H1 (cell line): Measurements from ENCODE around the gene ANKRD9. TPM values are rescaled to one million over a fixed set of nuclear protein-coding genes. Genes with fewer than 3 reads are reported as not detected.

Experiments
- CTCF ChIA-PET: fragments of 300-600 bp; sonication (Branson Sonifier 250); formaldehyde crosslinking; loops from one replicate; lab custom pipeline; 2021; ENCODE audit not compliant: partially characterized antibody; lab: Charles Lee
- POLR2A ChIA-PET: fragments of 300-600 bp; sonication (Branson Sonifier 250); formaldehyde crosslinking; loops from one replicate; lab custom pipeline; 2021; ENCODE audit warnings: inconsistent platforms; ENCODE audit not compliant: partially characterized antibody; lab: Charles Lee
- DNase-seq, 2 experiments: peaks; one replicate each; pipeline versions ENCODE4 v3.0.0 to v3.0.0-alpha.2; 2010 to 2022; ENCODE audit warnings: low spot score in 2 of 2, low read depth in 1 of 2, mixed read lengths in 1 of 2
- FAIRE-seq: peaks from 2 replicates; lab custom pipeline; 2011; peaks lifted over from hg19 to GRCh38; lab: Jason Lieb, UNC
- H2AFZ ChIP-seq: 2 replicates; pipeline ENCODE4 v1.8.1; 2012; ENCODE audit warnings: low read length, inconsistent platforms
- H2AK5ac ChIP-seq: 2 replicates; pipeline ENCODE4 v1.6.1; 2013; ENCODE audit warnings: low read depth, low read length
- H2BK120ac ChIP-seq: replicated peaks from 2 replicates; pipeline ENCODE3; 2013; ENCODE audit warnings: low read depth, low read length, inconsistent platforms
- H2BK12ac ChIP-seq: 2 replicates; pipeline ENCODE4 v1.6.1; 2013; ENCODE audit warnings: low read depth, low read length
- H2BK15ac ChIP-seq: 2 replicates; pipeline ENCODE4 v1.6.1; 2013; ENCODE audit warnings: low read length
- H2BK20ac ChIP-seq: 2 replicates; pipeline ENCODE4 v1.6.1; 2013; ENCODE audit warnings: low read length
- H2BK5ac ChIP-seq: 2 replicates; pipeline ENCODE4 v1.6.1; 2013; ENCODE audit warnings: low read depth, low read length
- H3K14ac ChIP-seq: 2 replicates; pipeline ENCODE4 v1.6.1; 2013; ENCODE audit warnings: inconsistent platforms; ENCODE audit not compliant: insufficient read length
- H3K18ac ChIP-seq: 2 replicates; pipeline ENCODE4 v1.6.1; 2013; ENCODE audit warnings: low read length; ENCODE audit errors: extremely low read depth
- H3K23ac ChIP-seq: 2 replicates; pipeline ENCODE4 v1.6.1; 2013; ENCODE audit warnings: inconsistent platforms; ENCODE audit not compliant: insufficient read length
- H3K23me2 ChIP-seq: 2 replicates; pipeline ENCODE4 v1.6.1; 2013; ENCODE audit warnings: low read depth, low read length
- H3K27ac ChIP-seq: 2 replicates; pipeline ENCODE4 v1.6.1; 2011; ENCODE audit warnings: low read depth, low read length, inconsistent platforms
- H3K27me3 ChIP-seq, 4 experiments: replicated peaks in 1 of 4; 1 replicate in 1 of 4; 2 replicates in 3 of 4; pipeline versions ENCODE4 v1.6.1 to v1.8.1; 2011 to 2013; ENCODE audit warnings: low read length in 3 of 4, mild to moderate bottlenecking in 3 of 4, inconsistent platforms in 2 of 4, mixed read lengths in 2 of 4, moderate library complexity in 1 of 4; ENCODE audit not compliant: control insufficient read depth in 3 of 4, insufficient read depth in 3 of 4; ENCODE audit errors: extremely low read depth in 1 of 4
- H3K36me3 ChIP-seq, 4 experiments: 2 replicates each; pipeline versions ENCODE4 v1.6.1 to v1.8.1; 2011 to 2013; ENCODE audit warnings: mild to moderate bottlenecking in 4 of 4, low read length in 3 of 4, moderate library complexity in 2 of 4, control low read depth in 1 of 4, inconsistent platforms in 1 of 4; ENCODE audit not compliant: insufficient read depth in 4 of 4, control insufficient read depth in 2 of 4
- H3K4ac ChIP-seq: replicated peaks from 2 replicates; pipeline ENCODE3; 2013; ENCODE audit warnings: low read length, low read depth, mixed read lengths, inconsistent platforms; ENCODE audit not compliant: insufficient read length
- H3K4me1 ChIP-seq, 4 experiments: replicated peaks in 1 of 4; 1 replicate in 1 of 4; 2 replicates in 3 of 4; pipeline versions ENCODE4 v1.6.1 to v1.8.1; 2011 to 2013; ENCODE audit warnings: low read length in 3 of 4, inconsistent platforms in 2 of 4, mixed read lengths in 1 of 4; ENCODE audit not compliant: insufficient read depth in 4 of 4, control insufficient read depth in 3 of 4
- H3K4me2 ChIP-seq, 2 experiments: 2 replicates each; pipeline versions ENCODE4 v1.6.1 to v1.8.1; 2011 to 2013; ENCODE audit warnings: low read depth in 2 of 2, low read length in 2 of 2, control low read depth in 1 of 2, inconsistent platforms in 1 of 2, mild to moderate bottlenecking in 1 of 2; ENCODE audit not compliant: insufficient read depth in 1 of 2
- H3K4me3 ChIP-seq, 4 experiments: fragments of 200-600, 300-600 bp in 1 of 4; sonication (generic), shearing (Covaris generic), sonication (Bioruptor Twin) in 1 of 4; 2 replicates each; pipeline versions ENCODE4 v1.5.1 to v1.8.1; 2011 to 2016; ENCODE audit warnings: low read length in 4 of 4, low read depth in 3 of 4, control low read depth in 2 of 4, inconsistent platforms in 2 of 4, mild to moderate bottlenecking in 2 of 4, mixed read lengths in 1 of 4, moderate library complexity in 1 of 4; ENCODE audit not compliant: insufficient read depth in 2 of 4; ENCODE audit errors: extremely low read depth in 1 of 4
- H3K56ac ChIP-seq: replicated peaks from 2 replicates; pipeline ENCODE3; 2013; ENCODE audit warnings: low read depth, mild to moderate bottlenecking, mixed read lengths, low read length, inconsistent platforms; ENCODE audit not compliant: insufficient read length
- H3K79me1 ChIP-seq: 2 replicates; pipeline ENCODE4 v1.6.1; 2013; ENCODE audit warnings: low read depth, low read length, control low read depth
- H3K79me2 ChIP-seq, 2 experiments: 2 replicates each; pipeline versions ENCODE4 v1.6.1 to v1.8.1; 2012 to 2013; ENCODE audit warnings: low read length in 2 of 2, mild to moderate bottlenecking in 2 of 2, inconsistent platforms in 1 of 2; ENCODE audit not compliant: insufficient read depth in 2 of 2, control insufficient read depth in 1 of 2
- H3K9ac ChIP-seq, 4 experiments: replicated peaks in 1 of 4; 1 replicate in 1 of 4; 2 replicates in 3 of 4; pipeline versions ENCODE4 v1.6.1 to v1.8.1; 2011 to 2013; ENCODE audit warnings: low read depth in 3 of 4, low read length in 3 of 4, control low read depth in 2 of 4, mild to moderate bottlenecking in 2 of 4, moderate library complexity in 2 of 4, inconsistent platforms in 1 of 4; ENCODE audit errors: extremely low read depth in 1 of 4
- H3K9me3 ChIP-seq, 2 experiments: 2 replicates each; pipeline versions ENCODE4 v1.6.1 to v1.8.1; 2012 to 2013; ENCODE audit warnings: mild to moderate bottlenecking in 2 of 2, moderate library complexity in 2 of 2, control low read depth in 1 of 2, inconsistent platforms in 1 of 2, low read depth in 1 of 2, low read length in 1 of 2, mixed read lengths in 1 of 2; ENCODE audit not compliant: insufficient read depth in 2 of 2
- H4K20me1 ChIP-seq, 2 experiments: replicated peaks in 1 of 2; 2 replicates each; pipeline versions ENCODE3 to v1.8.1; 2011 to 2013; ENCODE audit warnings: inconsistent platforms in 2 of 2, low read length in 2 of 2, mild to moderate bottlenecking in 1 of 2; ENCODE audit not compliant: insufficient read depth in 2 of 2, control insufficient read depth in 1 of 2
- H4K5ac ChIP-seq: 2 replicates; pipeline ENCODE4 v1.6.1; 2013; ENCODE audit warnings: low read length, low read depth, mixed read lengths, inconsistent platforms; ENCODE audit not compliant: insufficient read length
- H4K8ac ChIP-seq: 2 replicates; pipeline ENCODE4 v1.8.0; 2013; ENCODE audit warnings: mild to moderate bottlenecking, moderate library complexity, low read length, inconsistent platforms; ENCODE audit not compliant: insufficient read depth; ENCODE audit errors: extremely low read depth
- H4K91ac ChIP-seq: replicated peaks from 2 replicates; pipeline ENCODE3; 2013; ENCODE audit warnings: low read length, mixed read lengths, inconsistent platforms; ENCODE audit not compliant: insufficient read length
- CBX5 ChIP-seq: fragments of 300-800, 300-1000 bp; sonication (generic); IDR thresholded peaks from 2 replicates; pipeline ENCODE4 v1.7.1; 2016; ENCODE audit warnings: antibody characterized with exemption, low read length, low read depth
- CEBPB ChIP-seq: IDR thresholded peaks from 2 replicates; pipeline ENCODE4 v1.6.1; 2012; ENCODE audit warnings: low read depth, low read length
- E2F6 ChIP-seq: IDR thresholded peaks from 2 replicates; pipeline ENCODE4 v1.6.1; 2012; ENCODE audit warnings: inconsistent platforms
- EGR1 ChIP-seq: IDR thresholded peaks from 2 replicates; pipeline ENCODE4 v1.6.1; 2011; ENCODE audit warnings: low read depth, low read length, borderline replicate concordance
- GABPA ChIP-seq: IDR thresholded peaks from 2 replicates; pipeline ENCODE4 v1.6.1; 2011; ENCODE audit warnings: mild to moderate bottlenecking, low read length, moderate library complexity, borderline replicate concordance; ENCODE audit not compliant: insufficient read depth
- JUN ChIP-seq: IDR thresholded peaks from 2 replicates; pipeline ENCODE4 v1.6.1; 2011; ENCODE audit warnings: low read depth, mild to moderate bottlenecking, improper control_type of control experiment, low read length
- KDM1A ChIP-seq: fragments of 200-600, 300-600 bp; sonication (generic); IDR thresholded peaks from 2 replicates; pipeline ENCODE4 v1.7.1; 2016; ENCODE audit warnings: mild to moderate bottlenecking, low read length, borderline replicate concordance
- MAX ChIP-seq: IDR thresholded peaks from 2 replicates; pipeline ENCODE4 v1.6.1; 2012; ENCODE audit warnings: inconsistent platforms
- PHF8 ChIP-seq: fragments of 200-600 bp; sonication (generic); conservative IDR thresholded peaks from 2 replicates; pipeline ENCODE4 v1.7.1; 2012; ENCODE audit warnings: low read depth, mild to moderate bottlenecking, inconsistent platforms, low read length, moderate library complexity
- POLR2A ChIP-seq, 2 experiments: IDR thresholded peaks; 1 replicate in 1 of 2; 2 replicates in 1 of 2; pipeline ENCODE4 v1.6.1; 2011; ENCODE audit warnings: low read depth in 2 of 2, low read length in 2 of 2, mild to moderate bottlenecking in 2 of 2; ENCODE audit errors: control extremely low read depth in 1 of 2
- POLR2AphosphoS5 ChIP-seq: IDR thresholded peaks from 2 replicates; pipeline ENCODE4 v1.6.1; 2011; ENCODE audit warnings: low read depth, low read length
- SIRT6 ChIP-seq: IDR thresholded peaks from one replicate; pipeline ENCODE4 v1.7.1; 2012; ENCODE audit warnings: low read length, inconsistent platforms
- SIX5 ChIP-seq: IDR thresholded peaks from 2 replicates; pipeline ENCODE4 v1.6.1; 2011; ENCODE audit warnings: mild to moderate bottlenecking, low read depth, low read length
- SRF ChIP-seq: IDR thresholded peaks from 2 replicates; pipeline ENCODE4 v1.6.1; 2011; ENCODE audit warnings: mild to moderate bottlenecking, low read depth, low read length, moderate library complexity
- YY1 ChIP-seq: IDR thresholded peaks from 2 replicates; pipeline ENCODE4 v1.6.1; 2011; ENCODE audit warnings: low read depth, mild to moderate bottlenecking, low read length
- WGBS, 2 experiments: shearing (Covaris generic) in 1 of 2; methylation state at CpG; one replicate each; pipeline versions ENCODE4 v1.1.6 to v1.1.7; 2013 to 2015; ENCODE audit warnings: low lambda C conversion rate in 2 of 2, mixed read lengths in 2 of 2, inconsistent platforms in 1 of 2, low coverage in 1 of 2, missing lambda C conversion rate in 1 of 2; ENCODE audit not compliant: insufficient replicate concordance in 2 of 2, insufficient coverage in 1 of 2, insufficient read length in 1 of 2; ENCODE audit errors: extremely low coverage in 1 of 2, missing lambda C conversion rate in 1 of 2; 5-methylcytosine and 5-hydroxymethylcytosine counted together
- polyA plus RNA-seq, 7 experiments: library from polyadenylated mRNA; depleted of rRNA in 3 of 7; stranded (reverse) in 5 of 7; unstranded in 2 of 7; fragments of >200 nt in 5 of 7; fragments of 200-250 nt in 2 of 7; gene quantifications; 1 replicate in 5 of 7; 2 replicates in 1 of 7; 4 replicates in 1 of 7; pipeline versions ENCODE4 v1.2.1 to v1.2.3, GENCODE V29; 2011 to 2013; ENCODE audit warnings: missing spikeins in 2 of 7, mixed read lengths in 2 of 7
- total RNA-seq: library from RNA; stranded (reverse); fragmentation: NEBNext Ultra II Directional; extraction: Animal tissue kit (Norgen Biotek cat#: 25700); gene quantifications from 2 replicates; pipeline ENCODE4 v1.2.1, GENCODE V29; 2021

The ANKRD9 gene
- total and polyA plus RNA-seq, 2 of the 8 experiments (the other 6 are each of a cell fraction or from before 2014, with no cell fraction given) = 37.0 to 41.8 TPM

GRCh38 chr14:102457509-102457908 lies 52.1 kb downstream of the ANKRD9 start:
- 44% methylated on average over 2 of the region's 2 CpGs; no CpG with 5 or more reads in 1 of the 2 experiments for WGBS, 2 experiments
- no peak for FAIRE-seq
- Histone ChIP-seq H4K20me1 (peaks cover 0 to 4% of the 10 kb centered on the region in 2 experiments), H3K23me2 (no peaks in the 10 kb centered on the region), H2BK12ac (no peak overlapping the region), H3K23ac (no peak overlapping the region), H3K18ac (no peak overlapping the region), H3K79me1 (no peaks in the 10 kb centered on the region), H2AFZ (no peak overlapping the region), H3K4me1 (no peaks in the 10 kb centered on the region), H3K27me3 (no peaks in the 10 kb centered on the region), H4K91ac (no peak overlapping the region), H2BK5ac (no peak overlapping the region), H2AK5ac (no peak overlapping the region), H3K56ac (no peak overlapping the region), H3K9me3 (no peaks in the 10 kb centered on the region), H3K9ac (no peak overlapping the region), H3K14ac (no peak overlapping the region), H3K27ac (no peak overlapping the region), H2BK15ac (no peak overlapping the region), H2BK20ac (no peak overlapping the region), H2BK120ac (no peak overlapping the region), H4K5ac (no peak overlapping the region), H3K36me3 (peaks cover 0 to under 1% (median under 1%) of the 10 kb centered on the region in 4 experiments; a peak in 2 of 8 replicates), H4K8ac (no peak overlapping the region), H3K4ac (no peak overlapping the region), H3K4me3 (no peak overlapping the region), H3K4me2 (no peak overlapping the region), H3K79me2 (no peaks in the 10 kb centered on the region)
- POLR2A ChIA-PET = no interaction called here
- CTCF ChIA-PET = interaction anchor here (1.0 to 1.8 kb wide), 3 partner anchors 19 to 134 kb away, joined by 3 to 4 read pairs (median 4); no protein-coding TSS in a partner anchor
- no peak for DNase-seq
- no peak for TF ChIP-seq CEBPB
- TF ChIP-seq SRF = no peak
- no peak for TF ChIP-seq EGR1
- TF ChIP-seq MAX = no peak
- no peak for TF ChIP-seq PHF8
- no peak for TF ChIP-seq KDM1A
- no peak for TF ChIP-seq POLR2A (IDR thresholded peaks at IDR 0.05; ENCODE audit: control extremely low read depth in 1 of 2, low read depth in 2 of 2, low read length in 2 of 2)
- TF ChIP-seq GABPA = no peak
- no peak for TF ChIP-seq CBX5
- TF ChIP-seq SIX5 = no peak
- no peak for TF ChIP-seq E2F6
- TF ChIP-seq POLR2AphosphoS5 = no peak
- no peak for TF ChIP-seq JUN
- TF ChIP-seq SIRT6 = no peak
- no peak for TF ChIP-seq YY1
